ENCODE measurements around the gene EXOC3. TPM values are rescaled to one million over a fixed set of nuclear protein-coding genes. Genes with fewer than 3 reads are reported as not detected.

The EXOC3 gene
- polyA plus RNA-seq, 1 donor from 2014 or later = 27.7 TPM

DNA sequence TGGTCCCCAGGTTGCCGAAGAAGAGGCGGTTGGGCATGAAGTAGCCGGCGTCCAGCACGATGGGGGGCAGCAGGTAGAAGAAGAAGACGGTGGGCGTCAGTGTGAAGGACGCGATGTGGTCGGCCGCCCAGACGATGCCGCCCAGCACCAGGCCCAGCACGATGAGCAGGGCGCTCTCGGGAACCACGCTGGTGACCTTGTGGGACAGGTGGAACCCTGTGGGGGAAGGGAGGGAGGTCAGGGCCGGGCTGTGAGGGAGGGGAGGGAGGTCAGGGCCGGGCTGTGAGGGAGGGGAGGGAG lies 48.8 kb downstream of the EXOC3 start:
- H3K36me3 ChIP-seq (ENCODE audit: insufficient read depth, low read length) = no peaks in the 10 kb centered on the region
- no peaks in the 10 kb centered on the region for H4K20me1 ChIP-seq (ENCODE audit: insufficient read depth)
- H3K27me3 ChIP-seq (ENCODE audit: insufficient read depth, low read depth, low read length) = peaks cover 16% of the 10 kb centered on the region
- H2AFZ ChIP-seq (ENCODE audit: low read depth, low read length) = no peak overlapping the region
- H3K9me3 ChIP-seq (ENCODE audit: low read length) = no peaks in the 10 kb centered on the region
- no peak overlapping the region for H3K27ac ChIP-seq (ENCODE audit: low read length)
- no peak for TF ChIP-seq TAF1 (IDR thresholded peaks at IDR 0.05; ENCODE audit: low read depth)
- TF ChIP-seq RAD21 (conservative IDR thresholded peaks at IDR 0.05) = no peak
- no peak for TF ChIP-seq SMC3 (conservative IDR thresholded peaks at IDR 0.05; ENCODE audit: poor library complexity)
- no peak for TF ChIP-seq EZH2 (IDR thresholded peaks at IDR 0.05; ENCODE audit: borderline replicate concordance, insufficient read depth, low read length, poor library complexity, severe bottlenecking)
- TF ChIP-seq, protein P1, sequence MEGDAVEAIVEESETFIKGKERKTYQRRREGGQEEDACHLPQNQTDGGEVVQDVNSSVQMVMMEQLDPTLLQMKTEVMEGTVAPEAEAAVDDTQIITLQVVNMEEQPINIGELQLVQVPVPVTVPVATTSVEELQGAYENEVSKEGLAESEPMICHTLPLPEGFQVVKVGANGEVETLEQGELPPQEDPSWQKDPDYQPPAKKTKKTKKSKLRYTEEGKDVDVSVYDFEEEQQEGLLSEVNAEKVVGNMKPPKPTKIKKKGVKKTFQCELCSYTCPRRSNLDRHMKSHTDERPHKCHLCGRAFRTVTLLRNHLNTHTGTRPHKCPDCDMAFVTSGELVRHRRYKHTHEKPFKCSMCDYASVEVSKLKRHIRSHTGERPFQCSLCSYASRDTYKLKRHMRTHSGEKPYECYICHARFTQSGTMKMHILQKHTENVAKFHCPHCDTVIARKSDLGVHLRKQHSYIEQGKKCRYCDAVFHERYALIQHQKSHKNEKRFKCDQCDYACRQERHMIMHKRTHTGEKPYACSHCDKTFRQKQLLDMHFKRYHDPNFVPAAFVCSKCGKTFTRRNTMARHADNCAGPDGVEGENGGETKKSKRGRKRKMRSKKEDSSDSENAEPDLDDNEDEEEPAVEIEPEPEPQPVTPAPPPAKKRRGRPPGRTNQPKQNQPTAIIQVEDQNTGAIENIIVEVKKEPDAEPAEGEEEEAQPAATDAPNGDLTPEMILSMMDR (IDR thresholded peaks at IDR 0.05; ENCODE audit: poor library complexity, severe bottlenecking) = no peak
- TF ChIP-seq, protein P2, sequence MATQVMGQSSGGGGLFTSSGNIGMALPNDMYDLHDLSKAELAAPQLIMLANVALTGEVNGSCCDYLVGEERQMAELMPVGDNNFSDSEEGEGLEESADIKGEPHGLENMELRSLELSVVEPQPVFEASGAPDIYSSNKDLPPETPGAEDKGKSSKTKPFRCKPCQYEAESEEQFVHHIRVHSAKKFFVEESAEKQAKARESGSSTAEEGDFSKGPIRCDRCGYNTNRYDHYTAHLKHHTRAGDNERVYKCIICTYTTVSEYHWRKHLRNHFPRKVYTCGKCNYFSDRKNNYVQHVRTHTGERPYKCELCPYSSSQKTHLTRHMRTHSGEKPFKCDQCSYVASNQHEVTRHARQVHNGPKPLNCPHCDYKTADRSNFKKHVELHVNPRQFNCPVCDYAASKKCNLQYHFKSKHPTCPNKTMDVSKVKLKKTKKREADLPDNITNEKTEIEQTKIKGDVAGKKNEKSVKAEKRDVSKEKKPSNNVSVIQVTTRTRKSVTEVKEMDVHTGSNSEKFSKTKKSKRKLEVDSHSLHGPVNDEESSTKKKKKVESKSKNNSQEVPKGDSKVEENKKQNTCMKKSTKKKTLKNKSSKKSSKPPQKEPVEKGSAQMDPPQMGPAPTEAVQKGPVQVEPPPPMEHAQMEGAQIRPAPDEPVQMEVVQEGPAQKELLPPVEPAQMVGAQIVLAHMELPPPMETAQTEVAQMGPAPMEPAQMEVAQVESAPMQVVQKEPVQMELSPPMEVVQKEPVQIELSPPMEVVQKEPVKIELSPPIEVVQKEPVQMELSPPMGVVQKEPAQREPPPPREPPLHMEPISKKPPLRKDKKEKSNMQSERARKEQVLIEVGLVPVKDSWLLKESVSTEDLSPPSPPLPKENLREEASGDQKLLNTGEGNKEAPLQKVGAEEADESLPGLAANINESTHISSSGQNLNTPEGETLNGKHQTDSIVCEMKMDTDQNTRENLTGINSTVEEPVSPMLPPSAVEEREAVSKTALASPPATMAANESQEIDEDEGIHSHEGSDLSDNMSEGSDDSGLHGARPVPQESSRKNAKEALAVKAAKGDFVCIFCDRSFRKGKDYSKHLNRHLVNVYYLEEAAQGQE (IDR thresholded peaks at IDR 0.05; ENCODE audit: borderline replicate concordance) = no peak
- no peak for TF ChIP-seq EP300 (conservative IDR thresholded peaks at IDR 0.05; ENCODE audit: poor library complexity, severe bottlenecking)
- no peak for TF ChIP-seq MXI1 (conservative IDR thresholded peaks at IDR 0.05; ENCODE audit: poor library complexity, severe bottlenecking)
- no peak for TF ChIP-seq POLR2AphosphoS5 (IDR thresholded peaks at IDR 0.05)
- no peaks in the 10 kb centered on the region for H3K79me2 ChIP-seq (replicated peaks; ENCODE audit: insufficient read depth, low read length)
- H3K9me2 ChIP-seq (ENCODE audit: insufficient read depth, low read length) = no peaks in the 10 kb centered on the region
- no peaks in the 10 kb centered on the region for H3F3A ChIP-seq (ENCODE audit: insufficient read depth, low read length, poor library complexity, severe bottlenecking)
- no peak overlapping the region for H3K9ac ChIP-seq (ENCODE audit: low read length)
- no peak overlapping the region for H3K4me3 ChIP-seq (ENCODE audit: low read length)
- no peak overlapping the region for H3K4me2 ChIP-seq (ENCODE audit: low read length)

DNA sequence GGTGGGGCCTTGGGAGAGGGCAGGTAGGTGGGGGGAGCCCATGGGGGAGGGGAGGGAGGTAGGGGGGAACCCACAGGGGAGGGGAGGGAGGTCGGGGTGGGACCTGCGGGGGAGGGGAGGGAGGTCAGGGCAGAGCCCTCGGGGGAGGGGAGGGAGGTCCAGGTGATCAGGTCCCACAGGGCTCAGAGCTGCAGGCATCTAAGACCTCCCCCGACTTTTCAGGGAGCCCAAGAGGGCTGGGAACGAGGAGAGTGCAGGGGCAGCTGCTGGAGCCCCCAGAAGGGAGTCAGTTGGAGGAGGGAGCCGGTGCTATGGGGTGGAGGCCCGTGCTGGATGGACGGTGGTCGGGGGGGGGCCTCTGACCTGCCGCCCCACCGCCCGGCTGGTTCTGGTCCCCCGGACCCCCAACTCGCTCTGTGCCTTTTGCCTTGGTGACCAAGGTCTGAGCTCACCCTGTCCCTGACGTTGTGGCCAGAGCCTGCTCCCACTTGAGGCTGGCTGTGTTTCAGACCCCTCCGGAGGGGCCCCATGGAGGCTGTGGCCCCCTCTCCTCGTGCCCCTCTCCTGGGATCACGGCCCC lies 49.4 kb downstream of the EXOC3 start:
- Histone ChIP-seq H3K9me3 (ENCODE audit: low read length) (no peaks in the 10 kb centered on the region), H3K27ac (ENCODE audit: low read length) (no peak overlapping the region), H3K4me2 (ENCODE audit: low read length) (no peak overlapping the region), H3K9me2 (ENCODE audit: insufficient read depth, low read length) (no peaks in the 10 kb centered on the region), H3K27me3 (ENCODE audit: insufficient read depth, low read depth, low read length) (peaks cover 16% of the 10 kb centered on the region), H4K20me1 (ENCODE audit: insufficient read depth) (no peaks in the 10 kb centered on the region), H3K9ac (ENCODE audit: low read length) (no peak overlapping the region), H3K4me3 (ENCODE audit: low read length) (no peak overlapping the region), H3F3A (ENCODE audit: insufficient read depth, low read length, poor library complexity, severe bottlenecking) (no peaks in the 10 kb centered on the region), H2AFZ (ENCODE audit: low read depth, low read length) (no peak overlapping the region), H3K79me2 (replicated peaks; ENCODE audit: insufficient read depth, low read length) (no peaks in the 10 kb centered on the region), H3K36me3 (ENCODE audit: insufficient read depth, low read length) (no peaks in the 10 kb centered on the region)
- TF ChIP-seq EZH2 (IDR thresholded peaks at IDR 0.05; ENCODE audit: borderline replicate concordance, insufficient read depth, low read length, poor library complexity, severe bottlenecking) (no peak), MXI1 (conservative IDR thresholded peaks at IDR 0.05; ENCODE audit: poor library complexity, severe bottlenecking) (no peak), RAD21 (conservative IDR thresholded peaks at IDR 0.05) (no peak), EP300 (conservative IDR thresholded peaks at IDR 0.05; ENCODE audit: poor library complexity, severe bottlenecking) (no peak), POLR2AphosphoS5 (IDR thresholded peaks at IDR 0.05) (no peak), SMC3 (conservative IDR thresholded peaks at IDR 0.05; ENCODE audit: poor library complexity) (no peak), TAF1 (IDR thresholded peaks at IDR 0.05; ENCODE audit: low read depth) (no peak)
- TF ChIP-seq, protein P2 (IDR thresholded peaks at IDR 0.05; ENCODE audit: borderline replicate concordance) = no peak
- TF ChIP-seq, protein P1 (IDR thresholded peaks at IDR 0.05; ENCODE audit: poor library complexity, severe bottlenecking) = no peak

All from neural cell (in vitro differentiated cells).